Osteocyte (in vitro differentiated cells): ENCODE results near the gene KBTBD2. TPM values are rescaled to one million over a fixed set of nuclear protein-coding genes. Genes with fewer than 3 reads are reported as not detected.
"Not testable (repeated sequence)": the region's sequence is repeated elsewhere in the genome, so short reads cannot be mapped to it uniquely, and the experiment has no call there.

ENCODE experiments used
- DNase-seq: peaks from one replicate; pipeline ENCODE4 v3.0.0; 2021; ENCODE audit warnings: mixed read lengths; ENCODE audit not compliant: unreplicated experiment; ENCODE audit errors: extremely low spot score
- H3K27ac Mint-ChIP-seq: one replicate; pipeline ENCODE4 v1.8.0; 2021; ENCODE audit warnings: mild to moderate bottlenecking, mixed read lengths; ENCODE audit not compliant: unreplicated experiment
- H3K27me3 Mint-ChIP-seq: one replicate; pipeline ENCODE4 v1.8.0; 2021; ENCODE audit warnings: mixed read lengths; ENCODE audit not compliant: unreplicated experiment
- H3K36me3 Mint-ChIP-seq: one replicate; pipeline ENCODE4 v1.8.0; 2021; ENCODE audit warnings: mixed read lengths; ENCODE audit not compliant: unreplicated experiment
- H3K4me1 Mint-ChIP-seq: one replicate; pipeline ENCODE4 v1.8.0; 2021; ENCODE audit warnings: mixed read lengths; ENCODE audit not compliant: unreplicated experiment
- H3K4me3 Mint-ChIP-seq: one replicate; pipeline ENCODE4 v1.8.0; 2021; ENCODE audit warnings: mild to moderate bottlenecking, moderate library complexity, mixed read lengths; ENCODE audit not compliant: unreplicated experiment
- H3K9me3 Mint-ChIP-seq: one replicate; pipeline ENCODE4 v1.8.0; 2021; ENCODE audit warnings: mixed read lengths; ENCODE audit not compliant: unreplicated experiment
- total RNA-seq: library from RNA; stranded (reverse); gene quantifications from 2 replicates; pipeline ENCODE4 v1.2.1, GENCODE V29; 2021
- TF ChIP-seq, protein P1 (sequence below): fragments of 200-600 bp; sonication (generic); IDR thresholded peaks from 2 replicates; pipeline ENCODE4 v1.5.0; 2021; ENCODE audit warnings: antibody characterized with exemption, mild to moderate bottlenecking, moderate library complexity

The KBTBD2 gene
- total RNA-seq, 1 donor from 2014 or later = 33.9 TPM

DNA sequence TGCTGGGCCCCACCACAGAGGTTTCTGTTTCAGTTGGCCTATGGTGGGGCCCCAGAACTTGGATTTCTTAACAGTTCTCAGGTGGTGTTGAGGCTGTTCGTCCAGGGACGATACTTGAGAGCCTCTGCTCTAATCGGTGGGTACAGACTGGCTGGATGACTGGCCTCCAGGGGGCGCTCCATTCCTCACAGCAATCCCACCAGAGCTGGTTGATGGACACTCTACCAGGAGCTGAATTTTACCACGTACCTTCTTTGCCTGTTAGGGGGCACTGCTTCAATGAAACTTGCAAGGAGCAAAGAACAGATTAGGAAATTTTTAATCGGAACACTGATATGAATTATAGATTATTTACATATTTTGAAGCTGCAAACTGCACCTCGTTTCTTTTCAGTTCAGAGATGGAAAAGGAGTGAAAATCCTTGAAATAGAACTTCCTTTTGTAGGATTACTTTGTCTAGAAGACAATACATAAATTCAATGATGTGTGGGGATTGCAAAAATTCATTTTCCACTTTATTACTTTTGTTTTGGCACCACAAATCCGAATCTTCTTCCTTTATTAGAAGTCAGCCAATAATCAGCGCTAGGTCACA, 44.8 kb downstream of the KBTBD2 start:
- H3K4me1 Mint-ChIP-seq = peaks cover 7% of the 10 kb centered on the region
- peak; percentile 86 for DNase-seq
- H3K27ac Mint-ChIP-seq = no peak overlapping the region
- H3K36me3 Mint-ChIP-seq = no peaks in the 10 kb centered on the region
- H3K4me3 Mint-ChIP-seq = no peak overlapping the region
- H3K27me3 Mint-ChIP-seq = peaks cover 2% of the 10 kb centered on the region
- TF ChIP-seq, protein P1, sequence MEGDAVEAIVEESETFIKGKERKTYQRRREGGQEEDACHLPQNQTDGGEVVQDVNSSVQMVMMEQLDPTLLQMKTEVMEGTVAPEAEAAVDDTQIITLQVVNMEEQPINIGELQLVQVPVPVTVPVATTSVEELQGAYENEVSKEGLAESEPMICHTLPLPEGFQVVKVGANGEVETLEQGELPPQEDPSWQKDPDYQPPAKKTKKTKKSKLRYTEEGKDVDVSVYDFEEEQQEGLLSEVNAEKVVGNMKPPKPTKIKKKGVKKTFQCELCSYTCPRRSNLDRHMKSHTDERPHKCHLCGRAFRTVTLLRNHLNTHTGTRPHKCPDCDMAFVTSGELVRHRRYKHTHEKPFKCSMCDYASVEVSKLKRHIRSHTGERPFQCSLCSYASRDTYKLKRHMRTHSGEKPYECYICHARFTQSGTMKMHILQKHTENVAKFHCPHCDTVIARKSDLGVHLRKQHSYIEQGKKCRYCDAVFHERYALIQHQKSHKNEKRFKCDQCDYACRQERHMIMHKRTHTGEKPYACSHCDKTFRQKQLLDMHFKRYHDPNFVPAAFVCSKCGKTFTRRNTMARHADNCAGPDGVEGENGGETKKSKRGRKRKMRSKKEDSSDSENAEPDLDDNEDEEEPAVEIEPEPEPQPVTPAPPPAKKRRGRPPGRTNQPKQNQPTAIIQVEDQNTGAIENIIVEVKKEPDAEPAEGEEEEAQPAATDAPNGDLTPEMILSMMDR = peak; percentile 72
- no peaks in the 10 kb centered on the region for H3K9me3 Mint-ChIP-seq

DNA sequence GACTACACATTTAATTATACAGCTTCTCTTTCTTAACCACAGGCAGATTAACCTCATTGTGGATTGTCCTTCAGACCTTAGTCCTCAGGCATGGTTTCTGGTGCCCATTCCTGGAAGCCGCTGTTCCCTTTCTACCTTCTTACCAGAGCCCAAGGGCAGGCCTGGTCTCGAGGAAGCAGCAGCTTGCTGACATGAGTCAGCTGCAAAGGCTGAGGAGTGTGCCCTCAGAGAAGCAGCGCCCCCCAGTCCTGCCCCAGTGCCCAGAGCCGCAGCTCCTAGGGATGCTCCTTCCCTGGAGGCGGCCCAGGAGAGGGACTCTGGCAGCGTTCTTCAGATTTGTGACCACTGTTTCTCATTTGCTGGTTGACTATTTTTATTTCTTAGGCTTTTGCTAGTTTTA, 46.8 kb downstream of the KBTBD2 start:
- H3K36me3 Mint-ChIP-seq, H3K4me3 Mint-ChIP-seq, H3K27me3 Mint-ChIP-seq, H3K9me3 Mint-ChIP-seq, H3K27ac Mint-ChIP-seq, DNase-seq, H3K4me1 Mint-ChIP-seq: not testable (repeated sequence)

DNA sequence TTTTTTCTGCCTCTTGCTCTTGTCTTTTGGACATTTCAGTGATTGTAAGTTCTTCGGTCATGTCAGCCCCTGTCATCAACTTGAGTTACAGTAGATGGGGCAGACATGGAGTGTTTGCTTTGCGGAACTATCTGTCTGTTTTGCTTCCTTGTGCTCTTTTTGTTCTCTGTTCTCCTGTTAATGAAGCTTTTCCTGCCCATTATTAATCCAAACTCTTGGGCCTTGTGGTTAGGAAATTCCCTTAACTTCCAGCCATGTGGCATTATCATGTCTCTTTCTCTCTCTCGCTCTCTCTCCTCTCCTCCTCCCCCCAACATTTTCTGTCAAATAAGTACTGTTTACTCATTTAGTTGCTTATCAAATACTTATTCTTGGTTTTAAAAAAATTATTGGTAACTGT, 47.8 kb downstream of the KBTBD2 start:
- H3K9me3 Mint-ChIP-seq = not testable (repeated sequence)

DNA sequence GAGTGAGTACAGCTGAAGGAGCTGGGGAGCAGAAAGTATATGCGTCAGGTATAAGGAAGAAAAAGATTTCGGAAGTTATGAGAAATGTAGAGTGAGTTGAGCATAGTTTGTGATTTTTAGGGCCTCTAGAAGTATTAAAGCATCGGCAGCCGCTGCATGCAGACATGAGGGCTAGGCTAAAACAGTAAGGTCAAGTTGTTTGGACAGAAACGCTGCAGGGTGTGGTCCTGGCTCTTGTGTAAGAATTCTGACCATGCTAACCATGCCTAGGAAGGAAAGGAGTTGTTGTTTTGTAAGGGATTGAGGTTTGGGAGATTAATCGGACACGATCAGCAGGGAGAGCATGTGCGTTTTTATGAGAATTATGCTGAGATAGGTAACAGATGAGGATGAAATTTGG, 51.7 kb downstream of the KBTBD2 start:
- not testable (repeated sequence) for H3K27ac Mint-ChIP-seq, H3K4me3 Mint-ChIP-seq, H3K36me3 Mint-ChIP-seq, H3K9me3 Mint-ChIP-seq, DNase-seq, H3K4me1 Mint-ChIP-seq, H3K27me3 Mint-ChIP-seq

More for the DNA sequence above, 47.8 kb downstream of the KBTBD2 start:
- H3K36me3 Mint-ChIP-seq, H3K27me3 Mint-ChIP-seq, H3K4me3 Mint-ChIP-seq, H3K4me1 Mint-ChIP-seq, DNase-seq, H3K27ac Mint-ChIP-seq: not testable (repeated sequence)

DNA sequence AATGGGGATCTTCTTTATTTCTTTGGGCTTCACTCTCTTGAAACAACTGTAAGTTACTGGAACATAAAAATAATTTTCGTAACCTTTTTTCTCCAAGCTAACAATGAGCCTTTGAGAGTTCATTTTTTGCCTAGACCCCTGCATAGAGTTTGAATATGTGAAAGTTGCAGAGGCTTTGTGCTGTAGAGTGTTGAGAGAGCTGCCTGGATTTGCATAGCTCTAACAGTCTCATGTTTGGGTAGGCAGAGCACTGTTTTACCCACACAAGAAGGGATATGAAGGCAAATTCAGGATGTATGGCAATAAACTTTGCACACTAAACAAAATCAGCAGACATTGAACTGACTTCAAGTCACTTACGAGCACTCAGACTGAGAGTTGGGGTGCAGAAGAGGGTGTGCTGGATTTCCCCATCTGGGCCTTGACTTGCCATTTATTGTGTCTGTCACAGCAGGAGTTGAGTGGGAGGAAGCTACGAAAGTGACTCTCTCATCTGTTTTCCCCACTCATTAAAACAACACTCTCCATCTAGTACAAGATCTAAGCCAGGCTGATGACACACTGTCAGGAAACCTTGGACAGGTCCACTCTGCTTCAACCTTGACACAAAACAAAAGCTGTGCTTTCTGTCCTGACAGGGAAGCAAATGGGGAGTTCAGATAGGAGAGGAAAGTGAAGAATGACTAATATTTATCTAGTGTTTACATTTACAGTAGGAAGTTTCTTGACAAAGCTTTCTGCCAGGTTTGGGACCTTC, 62.4 kb downstream of the KBTBD2 start:
- not testable (repeated sequence) for H3K36me3 Mint-ChIP-seq, H3K9me3 Mint-ChIP-seq, DNase-seq, H3K4me1 Mint-ChIP-seq, H3K27ac Mint-ChIP-seq, H3K4me3 Mint-ChIP-seq, H3K27me3 Mint-ChIP-seq

Other genes with a start within 250 kb of the KBTBD2 start
- gene FKBP9, start 65.7 kb upstream of the KBTBD2 start, total RNA-seq = 229 and 237 TPM in 2 replicates
- gene NT5C3A, start 171.0 kb upstream of the KBTBD2 start, total RNA-seq = 18.7 and 20.4 TPM in 2 replicates
- 17.9 and 18.9 TPM in 2 replicates for gene RP9, start 217.6 kb upstream of the KBTBD2 start, total RNA-seq
- gene BBS9, start 237.8 kb upstream of the KBTBD2 start, total RNA-seq = 22.6 and 25.1 TPM in 2 replicates